ENCODE data around the gene GARIN5A.
"Not testable (repeated sequence)": the region's sequence is repeated elsewhere in the genome, so short reads cannot be mapped to it uniquely, and the experiment has no call there.

Gene GARIN5A

DNA sequence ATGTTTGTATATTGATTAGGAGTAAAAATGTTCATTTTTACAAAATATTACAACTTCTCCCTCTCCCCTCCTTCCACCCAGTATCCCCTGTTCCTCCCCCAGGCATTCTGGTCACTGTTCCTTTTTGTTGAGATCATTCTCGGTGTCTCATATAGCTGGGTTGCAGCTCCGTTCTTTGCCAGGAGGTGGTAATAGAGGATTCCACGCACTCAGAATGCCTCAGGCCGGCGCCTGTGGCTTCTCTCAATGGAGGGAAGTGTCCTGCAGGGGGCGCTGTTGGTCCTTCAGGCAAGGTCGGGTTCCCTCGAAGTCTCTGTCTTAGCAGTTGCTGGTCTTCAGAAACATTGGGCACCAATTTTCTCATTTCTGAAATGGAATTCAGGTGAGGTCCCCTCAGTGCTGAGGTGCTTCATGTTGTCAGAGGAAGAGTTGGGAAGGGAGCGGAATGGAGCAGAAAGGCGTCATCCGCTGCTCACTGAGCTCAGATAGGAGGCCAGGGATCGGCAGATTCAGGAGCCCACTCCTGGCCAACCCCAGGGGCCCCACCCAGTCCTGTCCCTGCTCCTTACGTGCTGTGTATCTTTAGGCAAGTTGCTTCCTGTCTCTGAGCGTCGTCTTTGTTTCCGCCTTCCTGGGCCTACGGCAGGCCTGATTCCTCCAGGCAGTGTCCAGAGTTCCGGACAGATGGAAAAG lies 10.3 kb upstream of the GARIN5A start:
- no peak for FAIRE-seq

DNA sequence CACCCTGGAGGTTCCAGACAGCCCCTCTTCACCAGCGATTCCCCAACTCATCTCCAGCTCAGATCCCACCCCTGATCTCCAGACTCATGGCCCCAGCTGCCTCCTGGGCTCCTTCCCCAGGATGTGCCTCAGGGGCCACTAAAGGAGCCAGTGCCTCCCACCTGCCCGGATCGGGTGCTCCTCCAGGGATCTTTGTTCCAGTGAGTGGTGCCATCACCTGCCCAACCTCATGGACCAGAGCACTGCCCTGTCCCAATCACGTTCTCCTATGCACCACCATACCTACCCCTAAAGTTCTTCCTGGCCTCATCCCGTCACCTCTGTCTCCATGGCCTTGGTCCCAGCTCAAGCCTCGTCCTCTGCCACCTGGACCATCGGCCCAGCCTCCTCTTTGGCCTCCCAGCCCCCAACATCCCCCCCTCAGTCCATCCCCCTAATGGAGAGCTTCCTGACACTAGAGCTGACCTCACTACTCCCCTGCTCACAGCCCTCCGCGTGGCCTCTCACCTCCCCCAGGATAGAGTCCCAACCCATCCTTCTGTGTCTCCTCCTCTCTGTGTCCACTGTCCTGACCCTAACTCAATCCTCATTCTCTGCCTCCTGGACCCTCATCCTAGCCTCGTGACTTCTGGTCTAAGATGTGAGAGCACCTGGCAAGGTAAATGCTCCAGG lies 8.8 kb upstream of the GARIN5A start:
- no peak for FAIRE-seq

DNA sequence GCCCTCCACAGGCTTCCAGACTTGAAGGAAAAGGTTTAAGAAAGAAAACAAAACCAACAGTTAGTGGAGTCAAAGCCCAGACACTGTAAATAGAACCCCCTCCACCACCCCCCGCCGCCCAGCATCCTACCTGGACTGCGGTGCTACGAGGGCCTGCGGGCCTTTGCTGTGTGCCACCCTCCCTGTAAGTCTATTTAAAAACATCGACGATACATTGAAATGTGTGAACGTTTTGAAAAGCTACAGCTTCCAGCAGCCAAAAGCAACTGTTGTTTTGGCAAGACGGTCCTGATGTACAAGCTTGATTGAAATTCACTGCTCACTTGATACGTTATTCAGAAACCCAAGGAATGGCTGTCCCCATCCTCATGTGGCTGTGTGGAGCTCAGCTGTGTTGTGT lies 6.3 kb upstream of the GARIN5A start:
- no peak for FAIRE-seq

DNA sequence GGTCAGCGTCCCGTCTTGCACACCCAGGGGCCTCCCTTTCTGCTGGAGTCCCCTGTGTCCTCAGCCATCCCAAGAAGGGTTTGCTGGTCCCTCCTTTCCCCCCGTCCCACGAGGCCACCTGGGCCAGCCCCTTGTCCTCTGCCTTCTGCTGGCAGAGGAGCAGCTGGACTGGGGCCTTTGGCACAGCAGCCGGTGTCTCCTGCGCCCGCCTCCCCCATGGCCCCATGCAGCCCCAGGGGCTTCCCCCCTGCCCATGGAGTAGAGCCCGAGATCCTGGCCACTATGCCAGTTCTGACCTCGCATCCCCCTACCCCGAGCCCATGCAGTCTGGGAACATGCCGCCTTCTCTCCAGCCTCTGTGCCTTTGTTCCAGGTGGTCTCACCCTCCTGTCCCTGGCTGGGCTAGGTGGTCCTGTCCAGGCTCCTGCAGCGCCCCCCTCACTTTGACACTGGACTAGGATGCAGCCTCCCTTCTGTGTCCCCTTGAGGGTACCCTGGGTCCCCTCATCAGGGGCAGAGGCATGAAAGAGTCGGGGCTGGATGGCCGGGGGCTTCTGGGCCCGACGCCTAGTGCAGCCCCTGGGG lies 5.7 kb upstream of the GARIN5A start:
- FAIRE-seq, result no peak

GRCh38 chr19:50481351-50482149 lies 4.9 kb upstream of the GARIN5A start:
- no peak for FAIRE-seq

- no peak for FAIRE-seq
Observed at GRCh38 chr19:50480281-50481111, 3.8 kb upstream of the GARIN5A start.

DNA sequence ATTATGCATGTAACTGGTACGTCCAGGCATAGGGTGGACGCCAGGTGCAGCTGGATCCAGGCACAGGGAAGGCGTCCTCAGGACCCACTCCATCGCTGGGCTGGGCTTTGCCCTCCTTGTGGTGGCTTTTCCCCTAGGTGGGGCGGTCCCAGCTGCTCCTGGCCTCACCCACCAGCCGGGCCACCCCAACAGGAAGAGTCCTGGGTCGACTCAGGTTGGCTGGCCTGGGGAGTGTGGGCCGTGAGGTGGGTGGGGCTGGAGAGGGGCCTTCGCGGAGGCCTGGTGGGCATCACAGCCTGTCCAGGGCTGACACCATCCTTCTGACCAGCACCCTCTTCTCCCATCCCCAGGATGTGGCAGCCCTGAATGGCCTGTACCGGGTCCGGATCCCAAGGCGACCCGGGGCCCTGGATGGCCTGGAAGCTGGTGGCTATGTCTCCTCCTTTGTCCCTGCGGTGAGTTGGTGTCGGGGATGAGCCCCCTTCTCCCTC lies 3.2 kb upstream of the GARIN5A start:
- FAIRE-seq, result no peak

- no peak for FAIRE-seq
Observed at GRCh38 chr19:50478901-50479715, 2.5 kb upstream of the GARIN5A start.

GRCh38 chr19:50477751-50478515 lies 1.3 kb upstream of the GARIN5A start:
- FAIRE-seq, result no peak

- FAIRE-seq, result no peak
Observed at GRCh38 chr19:50476907-50477238, 225 bp upstream of the GARIN5A start.

DNA sequence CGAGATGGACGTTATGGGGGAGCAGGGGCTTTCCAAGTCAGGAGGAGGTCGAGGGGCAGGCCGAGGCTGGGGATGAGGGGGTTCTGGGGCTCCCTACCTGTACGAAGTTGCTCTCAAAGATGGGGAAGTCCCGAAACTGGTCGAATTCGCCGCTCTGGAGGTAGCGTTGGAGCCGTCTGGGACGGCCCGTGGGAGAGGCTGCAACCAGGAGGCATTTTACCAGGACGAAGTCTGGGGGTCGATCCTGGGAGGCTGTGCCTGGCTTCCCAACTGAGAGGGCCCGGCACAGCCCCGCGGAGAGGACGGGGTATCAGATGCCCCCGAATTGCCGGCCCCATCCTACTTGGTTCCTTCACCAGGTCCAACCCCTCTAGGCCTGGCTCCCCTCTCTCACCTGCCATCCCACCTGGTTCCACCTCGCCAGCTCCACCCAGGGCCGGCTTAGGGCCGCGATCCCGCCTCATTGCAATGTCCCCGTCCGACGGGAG lies 868 bp downstream of the GARIN5A start:
- FAIRE-seq, result no peak

- FAIRE-seq, result no peak
Observed at GRCh38 chr19:50475101-50475568, 1.5 kb downstream of the GARIN5A start.

DNA sequence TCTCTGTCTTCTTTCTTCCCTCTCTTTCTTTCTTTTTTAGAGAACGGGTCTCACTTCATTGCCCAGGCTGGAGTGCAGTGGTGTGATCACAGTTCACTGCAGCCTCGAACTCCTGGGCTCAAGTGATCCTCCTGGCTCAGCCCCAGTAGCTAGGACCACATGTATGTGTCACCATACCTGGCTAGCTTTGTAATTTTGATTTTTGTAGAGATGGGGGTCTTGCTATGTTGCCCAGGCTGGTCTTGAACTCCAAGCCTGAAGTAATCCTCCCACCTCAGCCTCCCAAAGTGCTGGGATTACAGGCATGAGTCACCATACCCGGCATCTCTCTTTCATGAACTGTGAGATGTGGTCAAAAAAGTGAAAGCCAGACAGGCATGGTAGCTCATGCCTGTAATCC lies 3.3 kb downstream of the GARIN5A start:
- not testable (repeated sequence) for FAIRE-seq

DNA sequence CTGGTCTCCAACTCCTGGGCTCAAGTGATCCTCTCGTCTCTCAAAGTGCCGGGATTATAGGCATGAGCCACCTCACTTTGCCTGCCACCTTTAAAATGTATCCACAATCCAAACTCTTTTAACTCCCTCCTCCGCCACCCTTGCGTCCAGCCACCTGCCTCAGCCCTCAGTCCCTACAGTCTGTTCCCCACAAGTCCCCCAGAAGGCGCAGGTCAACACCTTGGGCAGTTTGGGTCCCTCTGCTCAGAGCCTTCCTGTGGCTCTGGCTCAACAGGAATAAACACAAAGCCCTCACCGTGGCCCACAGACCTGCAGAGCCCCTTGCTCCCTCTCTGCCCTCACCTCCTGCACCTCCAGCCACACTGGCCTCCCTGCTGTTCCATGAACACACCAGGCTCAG lies 7.8 kb downstream of the GARIN5A start:
- no peak for FAIRE-seq

GRCh38 chr19:50467566-50467965 lies 9.1 kb downstream of the GARIN5A start:
- no peak for FAIRE-seq

DNA sequence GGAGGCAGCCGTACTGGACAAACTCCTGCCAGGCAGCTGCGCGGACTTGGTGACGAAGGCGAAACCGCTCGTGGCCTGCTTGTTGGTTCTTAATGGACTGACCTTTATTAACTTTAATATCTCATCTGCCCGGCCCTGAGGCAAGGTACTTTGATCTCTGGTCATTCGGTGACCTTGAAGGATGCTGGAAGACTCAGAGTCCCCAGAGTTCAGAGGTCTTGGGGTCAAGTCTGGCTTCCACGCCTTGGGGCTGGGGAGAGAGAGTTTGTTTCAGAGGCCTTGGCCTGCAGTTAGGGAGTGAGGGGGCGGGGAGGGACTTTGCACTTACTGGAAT lies 10.0 kb downstream of the GARIN5A start:
- no peak for FAIRE-seq

DNA sequence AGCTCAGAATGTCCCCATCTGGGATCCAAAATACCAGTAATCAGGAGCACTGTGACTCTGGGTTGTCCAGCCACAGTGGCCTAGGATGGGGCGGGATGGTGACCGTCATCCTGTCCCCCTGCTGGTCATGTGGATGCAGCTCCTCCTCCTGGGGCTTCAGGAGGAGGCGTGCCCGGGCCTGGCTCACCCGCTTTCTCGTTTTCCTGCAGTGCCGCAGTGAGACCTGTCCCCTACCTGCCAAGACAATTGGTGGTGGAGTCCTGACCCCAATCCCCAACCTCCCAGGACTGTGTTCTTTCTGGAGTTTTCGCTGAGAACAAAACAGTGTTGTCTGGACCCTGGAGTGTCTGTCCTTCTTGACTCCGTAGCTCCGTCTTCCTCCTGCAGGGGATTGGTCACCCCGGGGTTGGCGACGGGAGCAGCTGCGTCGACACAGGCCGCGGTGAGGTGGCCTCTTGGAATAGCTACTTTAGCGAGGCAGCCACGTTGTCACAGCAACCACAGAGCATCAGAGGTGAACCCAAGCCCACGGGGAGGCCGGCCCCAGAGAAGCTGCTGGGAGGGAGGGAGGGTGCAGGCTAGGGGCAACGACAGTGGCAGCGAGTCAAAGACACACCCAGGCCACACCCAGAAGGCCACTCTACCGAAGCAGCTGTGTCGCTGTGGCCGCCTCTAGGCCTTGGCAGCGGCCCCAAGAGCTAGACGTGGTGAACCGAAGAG lies 10.5 kb downstream of the GARIN5A start:
- FAIRE-seq, result no peak

DNA sequence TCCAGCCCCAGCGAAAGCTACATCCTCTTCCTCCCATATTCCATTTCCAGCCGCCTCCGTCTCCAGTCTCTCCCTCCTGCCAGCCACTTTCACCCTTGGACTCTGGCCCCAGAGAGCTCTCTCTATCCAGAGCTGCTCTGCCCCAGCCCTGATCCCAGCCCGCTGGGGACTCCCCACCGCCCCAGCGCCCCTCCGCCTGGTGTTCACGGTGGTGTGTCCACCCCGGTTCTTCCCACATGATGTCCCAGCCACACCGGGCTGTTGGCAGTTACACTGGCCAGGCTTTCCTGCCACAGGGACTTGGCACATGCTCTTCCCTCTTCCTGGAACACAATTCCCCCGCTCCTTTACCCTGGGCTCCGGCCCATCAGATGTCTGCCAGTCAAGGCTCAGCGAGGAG lies 11.6 kb downstream of the GARIN5A start:
- FAIRE-seq, result no peak

DNA sequence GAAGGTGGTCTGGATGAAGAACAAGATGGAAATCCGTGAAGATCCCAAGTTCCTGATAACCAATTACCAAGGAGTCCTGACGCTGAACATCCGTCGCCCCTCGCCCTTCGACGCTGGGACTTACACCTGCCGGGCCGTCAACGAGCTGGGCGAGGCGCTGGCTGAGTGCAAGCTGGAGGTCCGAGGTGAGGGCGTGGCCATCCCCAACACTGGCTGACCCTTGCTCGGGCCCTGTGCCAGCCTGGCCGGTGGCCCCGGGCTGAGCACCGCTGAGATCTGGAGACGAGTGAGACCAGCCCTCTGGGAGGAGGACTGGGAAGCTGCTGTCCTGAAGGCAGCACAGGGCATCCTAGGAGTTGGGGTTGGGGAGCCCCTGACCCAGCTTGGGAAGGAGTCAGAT lies 12.3 kb downstream of the GARIN5A start:
- no peak for FAIRE-seq

DNA sequence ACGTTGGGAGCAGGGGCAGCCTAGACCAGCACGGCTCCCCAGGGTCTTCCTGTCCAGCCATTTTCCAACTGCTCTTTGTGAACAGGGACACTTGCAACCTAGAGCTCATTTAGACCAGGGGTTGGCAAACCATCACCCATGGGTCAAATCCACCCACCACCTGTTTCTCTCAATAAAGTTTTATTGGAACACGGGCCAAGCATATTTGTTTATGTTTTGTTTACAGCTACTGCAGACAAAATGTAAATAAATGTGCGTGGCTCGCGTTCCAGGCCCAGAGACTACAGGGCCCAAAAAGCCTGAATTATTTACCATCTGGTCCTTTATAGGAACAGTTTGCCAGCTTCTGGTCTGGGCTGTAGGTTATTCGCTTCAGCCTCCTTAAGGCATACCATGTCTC lies 13.7 kb downstream of the GARIN5A start:
- no peak for FAIRE-seq
